ENCODE measurements around the gene TARS1.

GRCh38 chr5:33489481-33490067, 48.8 kb downstream of the TARS1 start:
- TF ChIP-seq MYBL2 (CRISPR knock-in tag; IDR thresholded peaks at IDR 0.05) (no peak), KAT7 (CRISPR knock-in tag; IDR thresholded peaks at IDR 0.05; ENCODE audit: borderline replicate concordance) (no peak), CTCF (IDR thresholded peaks at IDR 0.05) (no peak)

Data from WTC11 (cell line).